Measurements from ENCODE around the gene UQCRH.
A peak's percentile ranks its signal among the peaks of the same experiment; 100 is the strongest.
"Not testable (repeated sequence)": the region's sequence is repeated elsewhere in the genome, so short reads cannot be mapped to it uniquely, and the experiment has no call there.

Gene UQCRH

GRCh38 chr1:46343705-46344104 is 40.2 kb downstream of the UQCRH start:
- peaks cover 18 to 23% of the 10 kb centered on the region in 2 experiments for H3K4me1 ChIP-seq (ENCODE audit: control insufficient read depth in 1 of 2, insufficient read depth in 1 of 2, low read depth in 1 of 2, low read length in 1 of 2)
- peaks cover 6% of the 10 kb centered on the region for H3K36me3 ChIP-seq
- no peak for TF ChIP-seq CTCF (IDR thresholded peaks at IDR 0.05)
- H3K27me3 ChIP-seq: no peaks in the 10 kb centered on the region
- H3K27ac ChIP-seq: no peak overlapping the region
- no peaks in the 10 kb centered on the region for H3K9me3 ChIP-seq
- no peak overlapping the region for H3K4me3 ChIP-seq (ENCODE audit: low read depth in 1 of 2, low read length in 1 of 2)

- Histone ChIP-seq H3K4me1 (ENCODE audit: control insufficient read depth in 1 of 2, insufficient read depth in 1 of 2, low read depth in 1 of 2, low read length in 1 of 2) (peaks cover 20 to 23% of the 10 kb centered on the region in 2 experiments), H3K4me3 (ENCODE audit: low read depth in 1 of 2, low read length in 1 of 2) (no peak overlapping the region), H3K9me3 (no peaks in the 10 kb centered on the region), H3K27ac (no peak overlapping the region), H3K27me3 (no peaks in the 10 kb centered on the region), H3K36me3 (peaks cover 6% of the 10 kb centered on the region)
- TF ChIP-seq CTCF (IDR thresholded peaks at IDR 0.05): no peak
Measured at GRCh38 chr1:46344481-46344880, 41.0 kb downstream of the UQCRH start.

GRCh38 chr1:46345281-46345680 is 41.8 kb downstream of the UQCRH start:
- Histone ChIP-seq H3K27ac (peak overlapping the region; percentile 21), H3K9me3 (no peaks in the 10 kb centered on the region), H3K36me3 (peaks cover 6% of the 10 kb centered on the region), H3K4me3 (ENCODE audit: low read depth in 1 of 2, low read length in 1 of 2) (no peak overlapping the region), H3K27me3 (no peaks in the 10 kb centered on the region), H3K4me1 (ENCODE audit: control insufficient read depth in 1 of 2, insufficient read depth in 1 of 2, low read depth in 1 of 2, low read length in 1 of 2) (peaks cover 21 to 25% of the 10 kb centered on the region in 2 experiments)
- TF ChIP-seq CTCF (IDR thresholded peaks at IDR 0.05): no peak

GRCh38 chr1:46352363-46352762 is 48.9 kb downstream of the UQCRH start:
- H3K27me3 ChIP-seq: no peaks in the 10 kb centered on the region
- H3K4me3 ChIP-seq (ENCODE audit: low read depth in 1 of 2, low read length in 1 of 2): no peak overlapping the region
- no peaks in the 10 kb centered on the region for H3K9me3 ChIP-seq
- peaks cover 5% of the 10 kb centered on the region for H3K36me3 ChIP-seq
- no peak for TF ChIP-seq CTCF (IDR thresholded peaks at IDR 0.05)
- no peak overlapping the region for H3K27ac ChIP-seq
- H3K4me1 ChIP-seq (ENCODE audit: control insufficient read depth in 1 of 2, insufficient read depth in 1 of 2, low read depth in 1 of 2, low read length in 1 of 2): peaks cover 23 to 32% of the 10 kb centered on the region in 2 experiments

- H3K9me3 ChIP-seq; H3K27me3 ChIP-seq; H3K36me3 ChIP-seq; H3K4me3 ChIP-seq (ENCODE audit: low read depth in 1 of 2, low read length in 1 of 2): not testable (repeated sequence)
- H3K4me1 ChIP-seq (ENCODE audit: control insufficient read depth in 1 of 2, insufficient read depth in 1 of 2, low read depth in 1 of 2, low read length in 1 of 2): peaks cover 14 to 20% of the 10 kb centered on the region in 2 experiments
- peak overlapping the region; percentile 78 for H3K27ac ChIP-seq
Measured at GRCh38 chr1:46355920-46356319, 52.4 kb downstream of the UQCRH start.

GRCh38 chr1:46362158-46362557 is 58.7 kb downstream of the UQCRH start:
- peaks cover 7 to 8% of the 10 kb centered on the region in 2 experiments for H3K4me1 ChIP-seq (ENCODE audit: control insufficient read depth in 1 of 2, insufficient read depth in 1 of 2, low read depth in 1 of 2, low read length in 1 of 2)
- H3K36me3 ChIP-seq: peaks cover 13% of the 10 kb centered on the region
- no peak overlapping the region for H3K4me3 ChIP-seq (ENCODE audit: low read depth in 1 of 2, low read length in 1 of 2)
- TF ChIP-seq CTCF (IDR thresholded peaks at IDR 0.05): no peak
- no peak overlapping the region for H3K27ac ChIP-seq
- H3K27me3 ChIP-seq: no peaks in the 10 kb centered on the region
- no peaks in the 10 kb centered on the region for H3K9me3 ChIP-seq

Measured in neutrophil (primary cell).